Stomach (tissue), 9 donors: ENCODE measurements around the gene FKBP6. TPM values are rescaled to one million over a fixed set of nuclear protein-coding genes. Genes with fewer than 3 reads are reported as not detected.

Source experiments
- DNase-seq, 2 donors: peaks; one replicate each; pipeline versions ENCODE4 v3.0.0 to v3.0.0-alpha.2; 2013 to 2019
- H3K27ac ChIP-seq, 5 donors: fragments of 200-600 bp in 4 of 5; sonication (generic) in 4 of 5; one replicate each; pipeline ENCODE4 v1.5.1; 2013 to 2019; ENCODE audit warnings: mild to moderate bottlenecking in 1 of 5, moderate library complexity in 1 of 5
- H3K27me3 ChIP-seq, 3 donors: fragments of 200-600 bp; sonication (generic); one replicate each; pipeline ENCODE4 v1.5.1; 2017 to 2019; ENCODE audit warnings: mixed run types in 1 of 3
- H3K36me3 ChIP-seq, 4 donors: fragments of 200-600 bp; sonication (generic); 1 replicate in 3 of 4; 2 replicates in 1 of 4; pipeline ENCODE4 v1.5.1; 2016 to 2019
- H3K4me1 ChIP-seq, 4 donors: fragments of 200-600 bp; sonication (generic); one replicate each; pipeline ENCODE4 v1.5.1; 2016 to 2019
- H3K4me3 ChIP-seq, 4 donors: fragments of 200-600 bp; sonication (generic) in 3 of 4; one replicate each; pipeline ENCODE4 v1.5.1; 2016 to 2019; ENCODE audit warnings: mild to moderate bottlenecking in 1 of 4
- H3K9me3 ChIP-seq, 4 donors: fragments of 200-600 bp; sonication (generic); one replicate each; pipeline ENCODE4 v1.5.1; 2016 to 2019
- EP300 ChIP-seq: sonication (generic); formaldehyde crosslinking; IDR thresholded peaks from one replicate; pipeline ENCODE4 v1.6.1; 2017; ENCODE audit warnings: antibody characterized with exemption
- POLR2A ChIP-seq, 4 donors: fragments of 450-650 bp; IDR thresholded peaks; one replicate each; pipeline ENCODE4 v1.6.1; 2016; ENCODE audit warnings: antibody characterized with exemption in 4 of 4, control low read depth in 2 of 4, mild to moderate bottlenecking in 1 of 4, moderate library complexity in 1 of 4
- POLR2AphosphoS5 ChIP-seq, 3 donors: sonication (generic); formaldehyde crosslinking; IDR thresholded peaks; one replicate each; pipeline ENCODE4 v1.6.1; 2016; ENCODE audit warnings: antibody characterized with exemption in 3 of 3
- WGBS, 5 donors: extraction: QIAGEN DNeasy Blood & Tissue Kit in 3 of 5; methylation state at CpG; one replicate each; pipeline versions ENCODE4 v1.1.5 to v1.1.7; 2013 to 2018; 5-methylcytosine and 5-hydroxymethylcytosine counted together
- intact Hi-C: fragments of 100-400 bp; cut with DNase I; formaldehyde crosslinking; loops from one replicate; pipeline ENCODE4 v1.15.1; 2023; ENCODE audit warnings: low total_unique reads
- polyA plus RNA-seq, 3 donors: library from polyadenylated mRNA; stranded (reverse); fragments of 200-250 nt; gene quantifications; one replicate each; pipeline ENCODE4 v1.2.3, GENCODE V29; 2013
- total RNA-seq, 5 donors: library from RNA; depleted of rRNA; stranded (reverse); fragments of >200 nt; gene quantifications; one replicate each; pipeline versions ENCODE4 v1.1.0 to v1.2.3, GENCODE V29; 2014 to 2016
- TF ChIP-seq, protein P1 (sequence below), 7 experiments: fragments of 450-650 bp in 4 of 7; fragments of 200-600 bp in 3 of 7; sonication (generic) in 3 of 7; IDR thresholded peaks; one replicate each; pipeline ENCODE4 v1.5.1; 2016 to 2019; ENCODE audit warnings: antibody characterized with exemption in 7 of 7, control low read depth in 2 of 7, mild to moderate bottlenecking in 1 of 7
- donor health status: healthy with polysubstance abuse.
- donor health status: Bipolar disorder and iron deficiency.
- donor health status: healthy.

The FKBP6 gene
- total and polyA plus RNA-seq, 8 donors: 0.10 TPM; not detected in 7

- WGBS, 5 donors: 66 to 80% (median 72%) methylated on average over 6 of the region's 6 CpGs
- H3K4me1 ChIP-seq: no peaks in the 10 kb centered on the region
Observed at GRCh38 chr7:73351447-73352167, 23.6 kb downstream of the FKBP6 start.

GRCh38 chr7:73352784-73353183 lies 24.8 kb downstream of the FKBP6 start:
- H3K36me3 ChIP-seq: no peaks in the 10 kb centered on the region
- H3K4me3 ChIP-seq: no peak overlapping the region
- H3K9me3 ChIP-seq: peaks cover 0 to 3% (median 0%) of the 10 kb centered on the region in 4 donors
- H3K27me3 ChIP-seq: no peaks in the 10 kb centered on the region
- no peak overlapping the region for H3K27ac ChIP-seq
- H3K4me1 ChIP-seq: peaks cover 0 to 5% (median 1%) of the 10 kb centered on the region in 4 donors
- TF ChIP-seq POLR2A (IDR thresholded peaks at IDR 0.05) (no peak), EP300 (no peak), POLR2AphosphoS5 (IDR thresholded peaks at IDR 0.05) (no peak)
- TF ChIP-seq, protein P1, sequence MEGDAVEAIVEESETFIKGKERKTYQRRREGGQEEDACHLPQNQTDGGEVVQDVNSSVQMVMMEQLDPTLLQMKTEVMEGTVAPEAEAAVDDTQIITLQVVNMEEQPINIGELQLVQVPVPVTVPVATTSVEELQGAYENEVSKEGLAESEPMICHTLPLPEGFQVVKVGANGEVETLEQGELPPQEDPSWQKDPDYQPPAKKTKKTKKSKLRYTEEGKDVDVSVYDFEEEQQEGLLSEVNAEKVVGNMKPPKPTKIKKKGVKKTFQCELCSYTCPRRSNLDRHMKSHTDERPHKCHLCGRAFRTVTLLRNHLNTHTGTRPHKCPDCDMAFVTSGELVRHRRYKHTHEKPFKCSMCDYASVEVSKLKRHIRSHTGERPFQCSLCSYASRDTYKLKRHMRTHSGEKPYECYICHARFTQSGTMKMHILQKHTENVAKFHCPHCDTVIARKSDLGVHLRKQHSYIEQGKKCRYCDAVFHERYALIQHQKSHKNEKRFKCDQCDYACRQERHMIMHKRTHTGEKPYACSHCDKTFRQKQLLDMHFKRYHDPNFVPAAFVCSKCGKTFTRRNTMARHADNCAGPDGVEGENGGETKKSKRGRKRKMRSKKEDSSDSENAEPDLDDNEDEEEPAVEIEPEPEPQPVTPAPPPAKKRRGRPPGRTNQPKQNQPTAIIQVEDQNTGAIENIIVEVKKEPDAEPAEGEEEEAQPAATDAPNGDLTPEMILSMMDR (IDR thresholded peaks at IDR 0.05): no peak
- DNase-seq: no peak
- WGBS, 5 donors: 90 to 98% (median 94%) methylated on average over 3 of the region's 3 CpGs
- intact Hi-C loops: no loop called here

More at GRCh38 chr7:73351447-73352167, 23.6 kb downstream of the FKBP6 start:
- H3K4me3 ChIP-seq: no peak overlapping the region
- H3K9me3 ChIP-seq: peaks cover 0 to 3% (median 0%) of the 10 kb centered on the region in 4 donors
- no peak for TF ChIP-seq POLR2AphosphoS5 (IDR thresholded peaks at IDR 0.05)
- intact Hi-C loops: no loop called here
- H3K36me3 ChIP-seq: no peaks in the 10 kb centered on the region
- no peak overlapping the region for H3K27ac ChIP-seq
- no peaks in the 10 kb centered on the region for H3K27me3 ChIP-seq
- DNase-seq: no peak

- 77 to 91% (median 86%) methylated on average over 6 of the region's 6 CpGs for WGBS, 5 donors
- Histone ChIP-seq H3K27ac (no peak overlapping the region), H3K27me3 (no peaks in the 10 kb centered on the region), H3K4me3 (no peak overlapping the region), H3K36me3 (no peaks in the 10 kb centered on the region), H3K9me3 (peaks cover 0 to 3% (median 0%) of the 10 kb centered on the region in 4 donors), H3K4me1 (peaks cover 0 to 10% (median 6%) of the 10 kb centered on the region in 4 donors)
- intact Hi-C loops: no loop called here
- TF ChIP-seq EP300 (no peak), POLR2AphosphoS5 (IDR thresholded peaks at IDR 0.05) (no peak), POLR2A (IDR thresholded peaks at IDR 0.05) (no peak)
- TF ChIP-seq, protein P1 (IDR thresholded peaks at IDR 0.05): no peak
- no peak for DNase-seq
Observed at GRCh38 chr7:73353243-73353642, 25.3 kb downstream of the FKBP6 start.

DNA sequence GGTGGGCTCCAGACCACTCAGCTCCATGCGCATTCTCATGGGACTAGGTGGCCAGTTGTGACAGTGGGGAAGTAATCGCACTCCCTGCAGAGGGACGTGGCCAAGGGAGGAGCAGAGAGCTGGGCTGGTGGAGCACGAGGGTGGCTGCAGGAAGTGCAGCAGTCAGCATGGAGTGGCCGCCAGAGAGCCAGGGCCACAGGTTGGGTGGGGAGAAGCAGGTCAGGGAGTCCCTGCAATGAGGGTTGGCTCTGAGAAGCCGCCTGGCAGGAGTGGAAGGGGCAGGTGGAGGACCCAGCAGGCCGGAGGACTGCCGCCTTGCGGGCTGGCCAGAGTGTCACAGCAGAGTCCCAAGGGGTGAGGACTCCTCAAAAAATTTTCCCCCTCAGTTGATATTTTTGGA lies 26.2 kb downstream of the FKBP6 start:
- Histone ChIP-seq H3K9me3 (peaks cover 0 to 3% (median 0%) of the 10 kb centered on the region in 4 donors), H3K36me3 (no peaks in the 10 kb centered on the region), H3K27me3 (peaks cover 0 to 8% (median 0%) of the 10 kb centered on the region in 3 donors), H3K4me1 (peaks cover 5 to 18% (median 15%) of the 10 kb centered on the region in 4 donors), H3K4me3 (no peak overlapping the region), H3K27ac (no peak overlapping the region)
- no peak for DNase-seq
- 88 to 95% (median 90%) methylated on average over 8 to 9 of the region's 9 CpGs for WGBS, 5 donors
- intact Hi-C loops: no loop called here
- no peak for TF ChIP-seq EP300
- TF ChIP-seq, protein P1 (IDR thresholded peaks at IDR 0.05): no peak
- TF ChIP-seq POLR2AphosphoS5 (IDR thresholded peaks at IDR 0.05): no peak
- TF ChIP-seq POLR2A (IDR thresholded peaks at IDR 0.05): no peak

DNA sequence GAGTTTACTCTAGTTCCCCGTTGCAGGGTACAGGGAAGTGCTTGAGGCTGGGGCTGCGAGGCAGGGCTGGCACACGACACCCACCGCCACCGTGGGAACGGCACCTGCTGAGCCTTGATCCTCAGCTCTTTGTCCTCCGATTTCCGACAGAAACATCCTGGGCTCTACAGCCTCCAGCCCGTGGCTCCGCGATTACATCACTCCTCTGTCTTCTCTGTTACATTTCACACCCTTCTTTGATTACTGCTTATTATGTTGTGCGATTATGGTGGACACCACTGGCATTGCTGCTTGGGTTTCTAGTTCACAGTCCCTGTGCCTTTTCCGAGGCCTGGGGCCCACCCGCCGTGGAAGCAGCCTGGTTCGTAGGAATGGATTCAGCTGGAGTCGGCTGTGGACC lies 26.9 kb downstream of the FKBP6 start:
- no peak overlapping the region for H3K27ac ChIP-seq
- 81 to 95% (median 89%) methylated on average over 13 to 17 of the region's 17 CpGs for WGBS, 5 donors
- no peak for TF ChIP-seq EP300
- TF ChIP-seq, protein P1 (IDR thresholded peaks at IDR 0.05): no peak
- TF ChIP-seq POLR2A (IDR thresholded peaks at IDR 0.05): no peak
- TF ChIP-seq POLR2AphosphoS5 (IDR thresholded peaks at IDR 0.05): no peak
- peaks cover 5 to 18% (median 16%) of the 10 kb centered on the region in 4 donors for H3K4me1 ChIP-seq
- H3K9me3 ChIP-seq: peaks cover 0 to 3% (median 0%) of the 10 kb centered on the region in 4 donors
- no peaks in the 10 kb centered on the region for H3K36me3 ChIP-seq
- no peak for DNase-seq
- peaks cover 0 to 15% (median 0%) of the 10 kb centered on the region in 3 donors for H3K27me3 ChIP-seq
- intact Hi-C loops: no loop called here
- no peak overlapping the region for H3K4me3 ChIP-seq
